ENCODE data around the gene CNTN6. TPM values are rescaled to one million over a fixed set of nuclear protein-coding genes. Genes with fewer than 3 reads are reported as not detected.

The CNTN6 gene
- total and polyA plus RNA-seq, 2 of the 4 experiments (the other 2 are of a cell fraction): not detected

DNA sequence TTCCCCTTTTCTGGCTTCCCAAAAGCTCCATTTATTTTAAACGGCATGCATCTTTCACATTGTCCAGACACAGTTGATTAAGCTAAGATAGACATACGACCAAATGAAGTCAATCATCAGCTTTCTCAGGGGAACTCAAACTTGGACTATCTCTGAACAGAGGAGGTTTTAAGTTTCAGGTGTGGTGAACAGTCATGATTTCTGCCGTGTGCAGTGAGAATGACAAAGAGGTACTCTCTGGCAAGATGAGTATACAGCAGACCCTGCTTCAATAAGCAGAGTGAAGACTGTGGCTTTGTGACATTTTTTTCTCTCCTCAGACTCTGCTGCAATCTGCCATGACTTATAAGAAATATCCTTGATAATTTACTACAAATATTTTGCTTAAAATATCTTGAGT, 307.7 kb downstream of the CNTN6 start:
- no peak overlapping the region for H4K5ac ChIP-seq (ENCODE audit: low read depth, low read length)
- in situ Hi-C loops (cut with MboI; ENCODE audit: low sequenced_read_pairs) (no loop called here), intact Hi-C loops (cut with micrococcal nuclease) (no loop called here), dilution Hi-C loops (cut with HindIII; ENCODE audit: low sequenced_read_pairs, unreplicated experiment) (no loop called here)
- ATAC-seq (ENCODE audit: low read depth): no peak
- TF ChIP-seq, protein P1, sequence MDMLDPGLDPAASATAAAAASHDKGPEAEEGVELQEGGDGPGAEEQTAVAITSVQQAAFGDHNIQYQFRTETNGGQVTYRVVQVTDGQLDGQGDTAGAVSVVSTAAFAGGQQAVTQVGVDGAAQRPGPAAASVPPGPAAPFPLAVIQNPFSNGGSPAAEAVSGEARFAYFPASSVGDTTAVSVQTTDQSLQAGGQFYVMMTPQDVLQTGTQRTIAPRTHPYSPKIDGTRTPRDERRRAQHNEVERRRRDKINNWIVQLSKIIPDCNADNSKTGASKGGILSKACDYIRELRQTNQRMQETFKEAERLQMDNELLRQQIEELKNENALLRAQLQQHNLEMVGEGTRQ (IDR thresholded peaks at IDR 0.05; ENCODE audit: low read depth, low read length): no peak
- TF ChIP-seq NFE2L2 (IDR thresholded peaks at IDR 0.05; ENCODE audit: low read depth, low read length) (no peak), FOS (IDR thresholded peaks at IDR 0.05; ENCODE audit: low read depth, low read length) (no peak)
- H3K18ac ChIP-seq (ENCODE audit: low read depth, low read length): no peak overlapping the region
- H3K4ac ChIP-seq (ENCODE audit: low read depth, low read length): no peak overlapping the region
- no peak overlapping the region for H2BK5ac ChIP-seq (ENCODE audit: low read depth, low read length, poor library complexity, severe bottlenecking)
- WGBS, 2 experiments (ENCODE audit: extremely low coverage in 2 of 2, insufficient read length in 1 of 2): no CpG with 5 or more reads among the region's 3 CpGs
- no peak overlapping the region for H2BK15ac ChIP-seq (ENCODE audit: low read depth, low read length)
- H4K8ac ChIP-seq (ENCODE audit: low read depth in 2 of 2, low read length in 2 of 2): no peak overlapping the region
- H2AFZ ChIP-seq (replicated peaks; ENCODE audit: low read length, poor library complexity): no peak overlapping the region
- no peaks in the 10 kb centered on the region for H3K4me1 ChIP-seq (ENCODE audit: control insufficient read depth, insufficient read depth, low read length)
- no TSS peak for BruUV-seq (replicated peaks)
- ChIA-PET CTCF (no interaction called here), POLR2A (ENCODE audit: unreplicated experiment) (no interaction called here)
- H2AK9ac ChIP-seq (replicated peaks; ENCODE audit: low read depth, low read length, poor library complexity): no peak overlapping the region
- no peak overlapping the region for H2BK20ac ChIP-seq (ENCODE audit: low read depth, low read length)
- no peaks in the 10 kb centered on the region for H3K79me1 ChIP-seq (ENCODE audit: low read depth in 1 of 2, low read length in 2 of 2)
- H4K91ac ChIP-seq (ENCODE audit: insufficient read depth, low read depth, low read length): no peak overlapping the region
- H3K9me1 ChIP-seq (ENCODE audit: insufficient read depth, low read length): no peaks in the 10 kb centered on the region
- H3K27ac ChIP-seq (ENCODE audit: insufficient read depth, low read length): no peak overlapping the region
- no peak overlapping the region for H3K23ac ChIP-seq (ENCODE audit: low read depth, low read length)
- H2AK5ac ChIP-seq (ENCODE audit: low read depth, low read length): no peak overlapping the region
- no peak overlapping the region for H2BK120ac ChIP-seq (ENCODE audit: low read depth, low read length)
- peaks cover 2% of the 10 kb centered on the region; the same call in 1 of the 2 replicates for H3K9me3 ChIP-seq (ENCODE audit: control insufficient read depth, insufficient read depth, low read length)
- H3K56ac ChIP-seq (ENCODE audit: extremely low read depth, insufficient read depth, low read length): no peak overlapping the region
- H4K20me1 ChIP-seq (ENCODE audit: insufficient read depth, low read length): no peaks in the 10 kb centered on the region
- H3K36me3 ChIP-seq (ENCODE audit: control insufficient read depth, insufficient read depth, low read length): no peaks in the 10 kb centered on the region
- H3K9ac ChIP-seq (ENCODE audit: low read depth, low read length): no peak overlapping the region
- H3K4me2 ChIP-seq (ENCODE audit: low read depth, low read length): no peak overlapping the region
- no peak for DNase-seq
- no peak overlapping the region for H3K14ac ChIP-seq (replicated peaks; ENCODE audit: low read depth, low read length)
- no peak overlapping the region for H3K4me3 ChIP-seq (ENCODE audit: insufficient read depth, low read depth, low read length)
- H3K27me3 ChIP-seq (ENCODE audit: control insufficient read depth, insufficient read depth, low read length): no peaks in the 10 kb centered on the region
